Vagina (tissue), 2 donors: ENCODE measurements around the gene GDPGP1. TPM values are rescaled to one million over a fixed set of nuclear protein-coding genes. Genes with fewer than 3 reads are reported as not detected.

Experiments used
- DNase-seq, 2 donors: peaks; one replicate each; pipeline ENCODE4 v3.0.0-alpha.2; 2017; ENCODE audit errors: extremely low spot score in 2 of 2
- H3K27ac ChIP-seq: fragments of 200-600 bp; sonication (generic); one replicate; pipeline ENCODE4 v1.5.1; 2019
- H3K27me3 ChIP-seq: fragments of 200-600 bp; sonication (generic); one replicate; pipeline ENCODE4 v1.5.1; 2019
- H3K36me3 ChIP-seq, 2 donors: fragments of 200-600 bp; sonication (generic); one replicate each; pipeline ENCODE4 v1.5.1; 2017 to 2019
- H3K4me1 ChIP-seq: fragments of 200-600 bp; sonication (generic); one replicate; pipeline ENCODE4 v1.5.1; 2019
- H3K4me3 ChIP-seq, 2 donors: fragments of 200-600 bp; sonication (generic); 1 replicate in 1 of 2; 2 replicates in 1 of 2; pipeline ENCODE4 v1.5.1; 2016 to 2019
- H3K9me3 ChIP-seq: fragments of 200-600 bp; sonication (generic); one replicate; pipeline ENCODE4 v1.5.1; 2019
- CTCF ChIP-seq, 3 experiments: fragments of 450-650 bp in 2 of 3; fragments of 200-600 bp in 1 of 3; sonication (generic) in 1 of 3; IDR thresholded peaks; one replicate each; pipeline ENCODE4 v1.5.1; 2017 to 2019; ENCODE audit warnings: antibody characterized with exemption in 3 of 3, mild to moderate bottlenecking in 2 of 3, moderate library complexity in 2 of 3
- POLR2A ChIP-seq, 2 donors: fragments of 450-650 bp; IDR thresholded peaks; one replicate each; pipeline ENCODE4 v1.6.1; 2017; ENCODE audit warnings: antibody characterized with exemption in 2 of 2, mild to moderate bottlenecking in 2 of 2, moderate library complexity in 2 of 2
- POLR2AphosphoS5 ChIP-seq, 2 donors: sonication (generic); formaldehyde crosslinking; IDR thresholded peaks; one replicate each; pipeline ENCODE4 v1.9.0; 2017; ENCODE audit warnings: antibody characterized with exemption in 2 of 2, mild to moderate bottlenecking in 2 of 2, low read depth in 1 of 2; ENCODE audit not compliant: insufficient read depth in 1 of 2
- intact Hi-C: fragments of 100-400 bp; cut with DNase I; formaldehyde crosslinking; loops from one replicate; pipeline ENCODE4 v1.15.1; 2023
- total RNA-seq: library from RNA; depleted of rRNA; stranded (reverse); fragments of >200 nt; gene quantifications from one replicate; pipeline ENCODE4 v1.2.3, GENCODE V29; 2016

Gene GDPGP1
- total RNA-seq, 1 donor from 2014 or later: 4.9 TPM

GRCh38 chr15:90225504-90226234 is 8.3 kb upstream of the GDPGP1 start:
- TF ChIP-seq POLR2A (IDR thresholded peaks at IDR 0.05) (no peak), CTCF (IDR thresholded peaks at IDR 0.05) (no peak), POLR2AphosphoS5 (IDR thresholded peaks at IDR 0.05; ENCODE audit: insufficient read depth in 1 of 2, low read depth in 1 of 2) (no peak)
- intact Hi-C loops: no loop called here
- H3K27me3 ChIP-seq: no peaks in the 10 kb centered on the region
- H3K4me3 ChIP-seq: no peak overlapping the region
- H3K4me1 ChIP-seq: peaks cover 21% of the 10 kb centered on the region
- H3K36me3 ChIP-seq: peaks cover 0 to 75% of the 10 kb centered on the region in 2 donors
- no peak overlapping the region for H3K27ac ChIP-seq
- no peak for DNase-seq
- no peaks in the 10 kb centered on the region for H3K9me3 ChIP-seq

- no peaks in the 10 kb centered on the region for H3K27me3 ChIP-seq
- H3K4me3 ChIP-seq: no peak overlapping the region
- H3K4me1 ChIP-seq: peaks cover 28% of the 10 kb centered on the region
- DNase-seq: no peak
- H3K36me3 ChIP-seq: peaks cover 0 to 75% of the 10 kb centered on the region in 2 donors
- intact Hi-C loops: no loop called here
- no peak for TF ChIP-seq POLR2AphosphoS5 (IDR thresholded peaks at IDR 0.05; ENCODE audit: insufficient read depth in 1 of 2, low read depth in 1 of 2)
- no peak for TF ChIP-seq CTCF (IDR thresholded peaks at IDR 0.05)
- TF ChIP-seq POLR2A (IDR thresholded peaks at IDR 0.05): no peak
- no peak overlapping the region for H3K27ac ChIP-seq
- no peaks in the 10 kb centered on the region for H3K9me3 ChIP-seq
Measured at GRCh38 chr15:90227336-90227735, 6.7 kb upstream of the GDPGP1 start.

- TF ChIP-seq CTCF (IDR thresholded peaks at IDR 0.05): no peak
- TF ChIP-seq POLR2A (IDR thresholded peaks at IDR 0.05): no peak
- no peak for TF ChIP-seq POLR2AphosphoS5 (IDR thresholded peaks at IDR 0.05; ENCODE audit: insufficient read depth in 1 of 2, low read depth in 1 of 2)
- no peak overlapping the region for H3K27ac ChIP-seq
- no peaks in the 10 kb centered on the region for H3K9me3 ChIP-seq
- H3K27me3 ChIP-seq: no peaks in the 10 kb centered on the region
- no peak for DNase-seq
- peaks cover 36% of the 10 kb centered on the region for H3K4me1 ChIP-seq
- no peak overlapping the region for H3K4me3 ChIP-seq
- intact Hi-C loops: no loop called here
- peaks cover 0 to 72% of the 10 kb centered on the region in 2 donors for H3K36me3 ChIP-seq
Measured at GRCh38 chr15:90227816-90228772, 5.9 kb upstream of the GDPGP1 start.

- H3K36me3 ChIP-seq: peaks cover 0 to 63% of the 10 kb centered on the region in 2 donors
- intact Hi-C loops: no loop called here
- H3K27ac ChIP-seq: no peak overlapping the region
- DNase-seq: no peak
- no peak overlapping the region for H3K4me3 ChIP-seq
- TF ChIP-seq CTCF (IDR thresholded peaks at IDR 0.05) (no peak), POLR2A (IDR thresholded peaks at IDR 0.05) (no peak), POLR2AphosphoS5 (IDR thresholded peaks at IDR 0.05; ENCODE audit: insufficient read depth in 1 of 2, low read depth in 1 of 2) (no peak)
- no peaks in the 10 kb centered on the region for H3K9me3 ChIP-seq
- H3K27me3 ChIP-seq: no peaks in the 10 kb centered on the region
- H3K4me1 ChIP-seq: peaks cover 37% of the 10 kb centered on the region
Measured at GRCh38 chr15:90228960-90229359, 5.0 kb upstream of the GDPGP1 start.
